Left ventricle myocardium superior (tissue), 1 donor: ENCODE measurements around the gene CYCS. TPM values are rescaled to one million over a fixed set of nuclear protein-coding genes. Genes with fewer than 3 reads are reported as not detected.
"Not testable (repeated sequence)": the region's sequence is repeated elsewhere in the genome, so short reads cannot be mapped to it uniquely, and the experiment has no call there.

Experiments
- ATAC-seq: fragments of 200-7000 bp; cut with Tn5 transposase; one replicate; pipeline ENCODE4 v1.9.1; 2020; ENCODE audit warnings: mild to moderate bottlenecking, moderate library complexity
- DNase-seq: peaks from one replicate; pipeline ENCODE4 v3.0.0-alpha.2; 2020
- intact Hi-C: fragments of 100-400 bp; cut with micrococcal nuclease; formaldehyde crosslinking; loops from one replicate; pipeline ENCODE4 v1.11.0; 2022
- long read RNA-seq: library from polyadenylated mRNA; unstranded; transcript quantifications from one replicate; pipeline ENCODE4 v2.0.0, GENCODE V29; 2021
- total RNA-seq: library from RNA; stranded (reverse); fragmentation: NEBNext Ultra II Directional; extraction: Animal tissue kit (Norgen Biotek cat#: 25700); gene quantifications from one replicate; pipeline ENCODE4 v1.2.1, GENCODE V29; 2021
- donor health status: DM: no; HTN: yes; CAD: no; lungs with severe emphysema.

Gene CYCS
- total RNA-seq = 711 TPM
- long read RNA-seq, full-length matches to known transcripts = 458 of 494 reads
- long read RNA-seq, partial matches to known transcripts = 11 of 494 reads
- long read RNA-seq, other reads (novel, unspliced or antisense) = 25 of 494 reads

DNA sequence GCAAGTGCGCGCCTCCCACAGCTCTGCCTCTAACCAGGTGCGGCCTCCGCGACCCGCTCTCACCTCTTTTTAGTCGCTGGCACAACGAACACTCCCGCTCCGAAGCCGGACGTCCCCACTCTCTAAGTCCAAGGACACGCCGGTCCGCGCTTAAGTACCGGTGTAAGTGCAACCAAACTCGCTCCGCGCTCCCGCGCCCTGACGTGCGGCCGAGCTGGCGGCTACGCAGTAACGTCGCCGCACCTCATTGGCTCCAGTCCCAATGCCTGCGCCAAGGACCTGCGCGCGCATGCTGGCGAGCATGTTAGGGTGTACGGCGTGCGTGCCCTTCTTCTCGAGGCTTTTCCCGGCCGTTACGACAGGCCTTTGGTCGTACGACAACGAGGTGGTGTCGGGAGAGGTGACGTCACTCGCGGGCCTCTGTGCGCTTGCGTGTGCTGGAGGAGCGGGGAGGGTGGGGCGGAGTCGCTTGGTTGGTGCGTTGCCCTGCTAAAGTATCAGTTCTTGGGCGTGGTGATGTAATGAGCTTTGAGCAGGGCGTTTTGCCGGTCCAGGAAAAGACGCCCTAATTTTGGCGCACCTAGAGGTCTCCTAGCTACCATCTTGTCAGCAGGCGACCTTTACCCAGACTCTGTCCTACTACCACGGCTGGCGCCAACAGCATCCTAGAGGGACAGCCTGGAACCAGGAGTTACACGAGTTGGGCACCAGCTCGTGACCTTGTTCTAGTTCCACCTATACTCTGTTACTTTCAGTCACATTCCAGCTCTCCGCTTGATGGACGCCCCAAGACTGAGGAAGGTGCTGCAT is at the start of gene CYCS:
CYCS (minus strand) TSS at position 124 of the 810 bp plus-strand sequence. CDS start 1,141 bp downstream, outside the sequence.
- DNase-seq (peak; percentile 100), ATAC-seq (peak; percentile 98)
- intact Hi-C loops = no loop called here

DNA sequence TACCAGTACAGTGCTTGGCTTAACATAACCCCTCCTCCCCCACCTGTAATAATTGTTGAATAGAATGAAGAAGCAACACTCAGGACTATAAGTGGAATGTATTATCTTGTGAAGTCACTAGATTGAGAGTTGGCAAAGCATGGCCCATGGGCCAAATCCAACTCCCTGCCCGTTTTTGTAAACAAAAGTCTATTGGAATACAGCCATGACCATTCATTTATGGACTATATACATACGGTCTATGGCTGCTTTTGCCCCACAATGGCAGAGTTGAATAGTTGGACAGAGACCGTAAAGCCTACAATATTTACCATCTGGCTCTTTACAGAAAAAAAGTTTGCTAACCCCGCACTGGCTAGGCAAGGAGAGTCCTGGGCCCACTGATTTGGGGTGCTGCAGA is 48.1 kb upstream of the CYCS start:
- intact Hi-C loops = no loop called here
- ATAC-seq (no peak), DNase-seq (no peak)

DNA sequence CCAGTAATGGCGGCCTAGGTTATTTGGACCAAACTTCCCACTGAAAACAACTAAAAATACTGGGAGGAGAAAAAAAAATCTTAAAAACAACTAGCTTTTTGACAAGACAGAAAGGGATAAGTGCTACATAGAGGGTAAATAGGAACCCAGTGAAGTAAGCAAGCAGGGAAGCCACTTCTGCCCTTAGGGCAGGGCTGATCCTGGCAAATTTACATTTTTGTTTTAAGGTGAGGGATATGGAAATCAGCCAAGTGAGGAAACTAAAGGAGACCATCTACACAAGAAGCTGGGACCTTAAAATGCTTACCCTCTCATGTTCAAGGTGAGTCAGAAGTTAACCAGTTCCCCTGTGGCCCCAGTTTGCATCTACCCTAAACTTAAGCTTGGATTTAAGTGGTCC is 46.5 kb upstream of the CYCS start:
- ATAC-seq = no peak
- intact Hi-C loops = no loop called here
- no peak for DNase-seq

GRCh38 chr7:25171071-25171470 is 46.0 kb upstream of the CYCS start:
- no peak for ATAC-seq
- intact Hi-C loops = no loop called here
- DNase-seq = no peak

GRCh38 chr7:25169683-25170082 is 44.6 kb upstream of the CYCS start:
- DNase-seq = no peak
- intact Hi-C loops = no loop called here
- ATAC-seq = no peak

- ATAC-seq = no peak
- intact Hi-C loops = no loop called here
- DNase-seq = no peak
Observed at GRCh38 chr7:25168145-25168544, 43.1 kb upstream of the CYCS start.

- no peak for ATAC-seq
- DNase-seq = no peak
- intact Hi-C loops = no loop called here
Observed at GRCh38 chr7:25167262-25167843, 42.3 kb upstream of the CYCS start.

DNA sequence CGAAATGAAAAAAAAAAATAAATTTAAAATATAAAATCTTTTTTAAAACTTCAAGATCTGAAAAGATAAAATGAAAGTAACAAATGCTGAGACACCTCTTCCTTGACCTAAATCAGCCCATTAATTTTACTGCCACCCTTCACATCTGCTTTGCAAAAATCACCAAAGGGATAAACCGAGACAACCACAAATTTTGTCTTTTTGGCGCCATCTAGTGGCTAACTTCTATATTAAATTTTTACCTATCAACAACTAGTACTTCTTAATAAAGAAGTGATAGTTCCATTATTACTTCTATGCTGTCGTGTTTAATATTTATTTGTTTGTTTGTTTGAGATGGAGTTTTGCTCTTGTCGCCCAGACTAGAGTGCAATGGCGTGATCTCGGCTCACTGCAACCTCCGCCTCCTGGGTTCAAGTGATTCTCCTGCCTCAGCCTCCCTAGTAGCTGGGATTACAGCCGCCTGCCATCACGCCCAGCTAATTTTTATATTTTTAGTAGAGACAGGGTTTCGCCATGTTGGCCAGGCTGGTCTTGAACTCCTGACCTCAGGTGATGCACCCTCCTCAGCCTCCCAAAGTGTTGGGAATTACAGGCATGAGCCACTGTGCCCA is 35.0 kb upstream of the CYCS start:
- intact Hi-C loops, DNase-seq, ATAC-seq: not testable (repeated sequence)

DNA sequence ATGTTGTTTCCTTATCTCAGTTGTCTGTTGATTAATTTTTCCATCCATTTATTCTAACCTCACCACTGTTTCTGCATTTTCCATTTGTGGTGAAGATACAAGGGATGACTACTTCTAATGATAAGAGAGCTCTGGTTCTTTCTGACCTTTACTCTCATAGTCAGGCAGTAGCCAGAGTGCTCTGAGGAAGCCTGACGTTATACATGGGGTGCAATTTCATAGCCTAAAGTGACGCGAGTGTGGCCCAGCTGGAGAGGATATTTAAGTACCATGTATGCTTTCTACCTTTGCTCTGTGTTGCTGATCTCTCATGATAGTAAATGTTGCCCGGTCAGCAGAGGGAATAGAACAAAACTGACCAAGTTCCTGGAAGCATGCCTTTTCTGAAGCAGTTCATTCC is 33.9 kb upstream of the CYCS start:
- DNase-seq = no peak
- no peak for ATAC-seq
- intact Hi-C loops = no loop called here

DNA sequence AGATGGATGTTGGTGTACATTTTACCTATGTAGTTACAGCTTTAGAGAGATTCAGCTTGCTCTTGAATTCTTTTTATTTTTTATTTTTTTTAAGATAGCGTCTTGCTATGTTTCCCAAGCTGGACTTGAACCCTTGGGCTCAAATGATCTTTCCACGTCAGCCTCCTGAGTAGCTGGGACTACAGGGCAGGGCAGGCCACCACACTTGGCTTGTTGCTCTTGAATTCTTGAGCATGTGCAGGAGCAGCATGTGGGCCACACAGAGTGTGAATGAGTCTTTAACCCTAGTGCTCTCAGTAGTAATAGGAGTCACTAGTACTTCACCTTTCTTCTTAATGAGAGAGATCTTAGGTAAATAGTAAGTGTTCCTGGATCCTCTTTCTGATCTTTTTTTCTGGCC is 26.7 kb upstream of the CYCS start:
- DNase-seq = no peak
- ATAC-seq = no peak
- intact Hi-C loops = no loop called here

DNA sequence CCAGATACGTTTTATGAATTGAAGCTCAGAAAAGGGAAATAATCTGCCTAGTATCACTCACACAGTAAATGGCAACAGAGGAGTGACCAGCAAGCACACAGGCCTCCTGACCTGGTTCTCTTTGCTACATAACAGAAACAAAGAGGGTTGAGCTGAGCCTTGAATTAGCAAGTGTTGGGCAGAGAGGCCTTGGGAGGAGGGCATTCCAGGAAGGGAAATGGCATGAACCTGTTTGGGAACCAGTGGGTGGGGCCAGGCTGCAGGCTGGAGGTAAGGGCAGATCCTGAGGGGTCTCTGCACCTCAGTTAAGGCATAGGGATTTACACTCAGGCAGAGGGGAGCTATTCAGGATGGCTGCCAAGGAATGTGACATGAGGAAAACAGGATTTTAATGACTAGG is 24.8 kb upstream of the CYCS start:
- intact Hi-C loops = no loop called here
- DNase-seq (no peak), ATAC-seq (no peak)

- ATAC-seq (no peak), DNase-seq (no peak)
- intact Hi-C loops = no loop called here
Observed at GRCh38 chr7:25148772-25149575, 23.9 kb upstream of the CYCS start.

GRCh38 chr7:25143763-25144162 is 18.7 kb upstream of the CYCS start:
- no peak for ATAC-seq
- intact Hi-C loops = no loop called here
- no peak for DNase-seq

- intact Hi-C loops = no loop called here
- DNase-seq (no peak), ATAC-seq (no peak)
Observed at GRCh38 chr7:25139536-25139935, 14.5 kb upstream of the CYCS start.

DNA sequence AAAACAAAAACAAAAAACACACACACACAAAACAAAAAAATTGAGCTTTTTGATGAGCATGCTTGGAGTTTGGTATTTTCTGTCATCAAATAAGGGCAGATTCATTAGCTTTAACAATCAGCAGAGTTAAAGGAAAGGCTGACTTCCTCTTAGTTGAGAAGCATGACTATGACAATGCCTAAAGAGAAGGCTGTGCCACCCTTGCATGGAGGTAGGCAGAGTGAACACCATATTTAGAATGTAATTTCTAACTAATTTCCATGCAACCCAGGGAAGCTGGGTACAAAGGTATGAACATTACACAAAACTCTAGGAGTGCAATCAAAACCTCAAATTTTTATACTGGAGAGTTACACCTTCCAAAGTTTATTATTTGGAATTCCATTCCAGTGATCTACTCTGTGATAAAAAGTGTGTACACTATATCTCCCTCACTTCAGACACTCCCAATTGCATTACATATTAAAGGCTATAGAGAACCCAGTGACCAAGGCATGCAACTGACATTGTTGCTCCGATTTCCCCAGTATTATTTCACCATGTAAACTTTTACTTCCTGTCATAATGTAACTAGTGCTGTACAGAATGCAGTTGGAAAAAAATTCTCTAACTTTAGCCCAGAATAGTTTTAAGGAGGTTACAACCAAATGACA is 9.4 kb upstream of the CYCS start:
- DNase-seq (no peak), ATAC-seq (no peak)
- intact Hi-C loops = no loop called here

DNA sequence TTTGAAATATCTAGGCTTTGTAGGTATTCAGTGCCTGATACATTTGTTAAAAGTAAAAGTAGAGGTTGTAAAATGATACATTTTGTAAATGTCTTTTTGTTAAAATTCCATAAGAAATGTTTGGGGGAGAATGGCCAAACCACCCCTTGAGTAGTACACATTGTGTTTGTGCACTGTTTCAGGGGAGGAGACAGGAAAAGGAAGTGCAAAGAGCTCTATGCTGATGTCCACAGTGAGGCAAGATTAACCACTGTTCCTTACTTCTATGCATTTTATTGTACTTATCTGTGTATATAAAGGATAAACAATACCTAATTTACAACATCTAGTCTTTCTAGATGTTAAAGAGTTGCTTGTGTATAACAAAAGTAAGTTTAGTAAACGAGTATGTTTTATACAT is 7.4 kb upstream of the CYCS start:
- DNase-seq = no peak
- ATAC-seq = no peak
- intact Hi-C loops = no loop called here

GRCh38 chr7:25126751-25127150 is 1.7 kb upstream of the CYCS start:
- intact Hi-C loops = no loop called here
- no peak for DNase-seq
- no peak for ATAC-seq

DNA sequence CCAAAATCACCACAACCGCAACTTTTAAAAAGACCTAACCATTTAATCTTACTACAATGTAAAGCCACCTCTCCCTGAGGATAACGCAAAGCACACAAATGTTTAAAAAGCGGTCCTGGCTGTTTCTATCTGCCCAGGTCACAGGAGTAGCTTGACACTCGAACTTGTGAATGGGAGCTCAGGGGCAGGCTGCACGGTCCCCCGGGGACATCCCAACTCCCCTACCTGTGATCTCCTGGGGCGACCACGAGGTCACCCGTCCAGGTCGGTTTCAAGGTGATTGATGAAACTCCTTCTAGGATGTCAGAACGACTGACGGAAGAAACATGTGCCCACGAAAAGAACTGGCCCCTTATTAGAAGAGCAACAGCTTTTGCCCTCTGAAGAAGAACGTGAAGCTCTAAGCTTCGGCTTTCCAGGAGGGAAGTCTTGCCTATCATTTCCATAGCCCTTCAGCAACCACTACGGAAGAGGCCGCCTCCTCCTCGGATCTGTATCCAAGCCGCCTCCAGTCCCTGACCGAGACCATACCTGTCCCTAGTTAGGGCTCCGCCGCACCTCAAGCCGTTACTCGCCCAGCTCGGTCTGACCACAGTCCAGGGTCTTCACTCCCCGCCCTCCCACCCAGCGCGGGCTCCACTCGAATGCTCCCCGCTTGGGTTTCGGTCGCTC is 459 bp downstream of the CYCS start:
- ATAC-seq (peak; percentile 9), DNase-seq (no peak)
- intact Hi-C loops = no loop called here

DNA sequence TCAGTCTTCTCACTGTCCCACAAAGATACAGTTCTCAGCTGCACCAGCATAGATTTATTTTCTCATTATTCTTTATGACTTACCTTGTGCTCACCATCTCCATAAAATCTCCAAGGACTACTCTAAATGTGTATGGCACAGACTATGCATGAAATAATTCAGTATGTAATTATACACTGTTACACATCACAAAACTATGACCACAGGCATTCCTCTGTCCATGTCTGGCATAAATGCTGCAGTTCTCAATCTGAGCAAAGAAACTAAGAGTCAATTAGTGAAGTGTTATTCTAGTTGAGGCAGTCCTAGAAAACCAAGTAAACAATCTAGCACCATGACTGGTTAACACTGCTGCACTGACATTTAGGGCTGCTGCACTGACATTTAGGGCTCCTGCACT is 2.7 kb downstream of the CYCS start:
- intact Hi-C loops = no loop called here
- no peak for DNase-seq
- ATAC-seq = no peak
